ENCODE results near the gene IQSEC1. TPM values are rescaled to one million over a fixed set of nuclear protein-coding genes. Genes with fewer than 3 reads are reported as not detected.
A peak's percentile ranks its signal among the peaks of the same experiment; 100 is the strongest.

IQSEC1 gene
- total RNA-seq, 2 donors from 2014 or later: 22.7 to 24.5 TPM

DNA sequence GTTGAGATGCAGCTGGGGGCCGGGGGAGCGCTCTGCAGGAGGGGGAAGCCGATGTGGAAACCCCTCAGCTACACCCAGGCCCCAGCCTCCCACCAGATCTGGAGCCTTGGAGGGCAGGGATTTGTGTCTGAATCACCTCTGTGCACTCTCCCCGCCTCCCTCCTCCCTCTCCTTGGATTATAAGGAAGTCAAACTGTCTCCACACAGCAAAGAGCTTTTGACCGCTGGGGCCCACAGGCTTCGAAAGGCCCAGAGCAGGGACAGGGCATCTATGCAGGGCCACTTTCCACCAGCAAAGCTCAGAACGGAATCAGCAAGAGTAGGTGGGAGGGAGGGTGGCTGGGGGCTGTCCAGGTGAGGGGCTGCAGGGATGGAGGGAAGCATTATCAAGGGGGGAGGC, 68.9 kb downstream of the IQSEC1 start:
- H3K27ac Mint-ChIP-seq: peak overlapping the region; percentile 45
- H3K9me3 Mint-ChIP-seq: no peaks in the 10 kb centered on the region
- peaks cover 1% of the 10 kb centered on the region for H3K27me3 Mint-ChIP-seq (ENCODE audit: insufficient read depth)
- 67 to 68% methylated on average over 3 to 7 of the region's 7 CpGs for WGBS, 2 experiments (ENCODE audit: insufficient coverage in 1 of 2, insufficient read length in 1 of 2)
- H3K4me3 Mint-ChIP-seq: no peak overlapping the region
- peak; percentile 67 for DNase-seq
- no peaks in the 10 kb centered on the region for H3K36me3 Mint-ChIP-seq (ENCODE audit: low read depth)
- H3K27me3 ChIP-seq (ENCODE audit: control insufficient read depth, insufficient read depth, low read length, poor library complexity, severe bottlenecking): no peaks in the 10 kb centered on the region
- H3K4me1 Mint-ChIP-seq: peaks cover 27% of the 10 kb centered on the region
- no peak overlapping the region for H3K4me3 ChIP-seq (ENCODE audit: low read length)
- H3K9ac ChIP-seq (ENCODE audit: extremely low read depth, low read length, poor library complexity, severe bottlenecking): no peak overlapping the region
- H3K27ac ChIP-seq (ENCODE audit: low read depth, low read length): no peak overlapping the region
- TF ChIP-seq CTCF (conservative IDR thresholded peaks at IDR 0.05): no peak
- H3K36me3 ChIP-seq (ENCODE audit: control insufficient read depth, insufficient read depth, low read length): no peaks in the 10 kb centered on the region
- no peaks in the 10 kb centered on the region for H3K4me1 ChIP-seq (ENCODE audit: control insufficient read depth, insufficient read depth, low read length)
- no peaks in the 10 kb centered on the region for H3K9me3 ChIP-seq (ENCODE audit: control insufficient read depth, low read length)

- no peaks in the 10 kb centered on the region for H3K27me3 ChIP-seq (ENCODE audit: control insufficient read depth, insufficient read depth, low read length, poor library complexity, severe bottlenecking)
- H3K27ac Mint-ChIP-seq: no peak overlapping the region
- no peaks in the 10 kb centered on the region for H3K4me1 ChIP-seq (ENCODE audit: control insufficient read depth, insufficient read depth, low read length)
- no peak overlapping the region for H3K4me3 ChIP-seq (ENCODE audit: low read length)
- no peaks in the 10 kb centered on the region for H3K9me3 ChIP-seq (ENCODE audit: control insufficient read depth, low read length)
- DNase-seq: no peak
- peak overlapping the region; percentile 40 for H3K27ac ChIP-seq (ENCODE audit: low read depth, low read length)
- H3K4me3 Mint-ChIP-seq: no peak overlapping the region
- no peaks in the 10 kb centered on the region for H3K36me3 ChIP-seq (ENCODE audit: control insufficient read depth, insufficient read depth, low read length)
- H3K9ac ChIP-seq (ENCODE audit: extremely low read depth, low read length, poor library complexity, severe bottlenecking): no peak overlapping the region
- no peaks in the 10 kb centered on the region for H3K9me3 Mint-ChIP-seq
- TF ChIP-seq CTCF (conservative IDR thresholded peaks at IDR 0.05): no peak
- H3K27me3 Mint-ChIP-seq (ENCODE audit: insufficient read depth): peaks cover 1% of the 10 kb centered on the region
- WGBS, 2 experiments (ENCODE audit: insufficient coverage in 1 of 2, insufficient read length in 1 of 2): 86 to 95% methylated on average over 2 to 3 of the region's 4 CpGs
- no peaks in the 10 kb centered on the region for H3K36me3 Mint-ChIP-seq (ENCODE audit: low read depth)
- H3K4me1 Mint-ChIP-seq: peaks cover 26% of the 10 kb centered on the region
Observed at GRCh38 chr3:13003608-13004007, 69.6 kb downstream of the IQSEC1 start.

- peak overlapping the region; percentile 26 for H3K27ac Mint-ChIP-seq
- WGBS, 2 experiments (ENCODE audit: insufficient coverage in 1 of 2, insufficient read length in 1 of 2): 76 to 90% methylated on average over 2 of the region's 2 CpGs
- Histone ChIP-seq H3K36me3 (ENCODE audit: control insufficient read depth, insufficient read depth, low read length) (no peaks in the 10 kb centered on the region), H3K4me1 (ENCODE audit: control insufficient read depth, insufficient read depth, low read length) (no peaks in the 10 kb centered on the region), H3K9ac (ENCODE audit: extremely low read depth, low read length, poor library complexity, severe bottlenecking) (no peak overlapping the region), H3K9me3 (ENCODE audit: control insufficient read depth, low read length) (no peaks in the 10 kb centered on the region), H3K27ac (ENCODE audit: low read depth, low read length) (peak overlapping the region; percentile 64), H3K27me3 (ENCODE audit: control insufficient read depth, insufficient read depth, low read length, poor library complexity, severe bottlenecking) (no peaks in the 10 kb centered on the region), H3K4me3 (ENCODE audit: low read length) (no peak overlapping the region)
- no peaks in the 10 kb centered on the region for H3K36me3 Mint-ChIP-seq (ENCODE audit: low read depth)
- no peak overlapping the region for H3K4me3 Mint-ChIP-seq
- H3K4me1 Mint-ChIP-seq: peaks cover 20% of the 10 kb centered on the region
- DNase-seq: peak; percentile 50
- no peak for TF ChIP-seq CTCF (conservative IDR thresholded peaks at IDR 0.05)
- peaks cover 1% of the 10 kb centered on the region for H3K27me3 Mint-ChIP-seq (ENCODE audit: insufficient read depth)
- no peaks in the 10 kb centered on the region for H3K9me3 Mint-ChIP-seq
Observed at GRCh38 chr3:13002398-13003124, 70.7 kb downstream of the IQSEC1 start.
